Liver (tissue), 9 donors: ENCODE data around the gene LILRA6. TPM values are rescaled to one million over a fixed set of nuclear protein-coding genes. Genes with fewer than 3 reads are reported as not detected.
A peak's percentile ranks its signal among the peaks of the same experiment; 100 is the strongest.

Source experiments
- DNase-seq: peaks from one replicate; pipeline ENCODE4 v3.0.0-alpha.2; 2017; ENCODE audit warnings: low spot score
- H3K27ac ChIP-seq, 2 donors: one replicate each; pipeline ENCODE4 v1.7.0; 2013; ENCODE audit warnings: inconsistent platforms in 2 of 2, low read length in 2 of 2, control low read depth in 1 of 2, low read depth in 1 of 2, mild to moderate bottlenecking in 1 of 2
- H3K27me3 ChIP-seq, 4 donors: one replicate each; pipeline versions ENCODE4 v1.6.1 to v1.7.0; 2013; ENCODE audit warnings: low read length in 3 of 4, inconsistent platforms in 1 of 4, mild to moderate bottlenecking in 1 of 4, moderate library complexity in 1 of 4; ENCODE audit not compliant: control insufficient read depth in 4 of 4, insufficient read depth in 4 of 4
- H3K36me3 ChIP-seq, 4 donors: one replicate each; pipeline versions ENCODE4 v1.6.1 to v1.7.0; 2013; ENCODE audit warnings: low read length in 3 of 4, mild to moderate bottlenecking in 3 of 4, low read depth in 1 of 4, moderate library complexity in 1 of 4; ENCODE audit not compliant: control insufficient read depth in 4 of 4, insufficient read depth in 3 of 4
- H3K4me1 ChIP-seq, 4 donors: one replicate each; pipeline versions ENCODE4 v1.6.1 to v1.7.0; 2013; ENCODE audit warnings: low read length in 3 of 4, mild to moderate bottlenecking in 3 of 4, moderate library complexity in 1 of 4; ENCODE audit not compliant: control insufficient read depth in 4 of 4, insufficient read depth in 4 of 4
- H3K4me3 ChIP-seq, 3 donors: one replicate each; pipeline versions ENCODE4 v1.6.1 to v1.7.0; 2013; ENCODE audit warnings: low read length in 3 of 3, control low read depth in 1 of 3, low read depth in 1 of 3, mild to moderate bottlenecking in 1 of 3
- H3K9ac ChIP-seq, 2 donors: one replicate each; pipeline ENCODE4 v1.7.0; 2013; ENCODE audit warnings: low read length in 2 of 2, mild to moderate bottlenecking in 2 of 2, moderate library complexity in 2 of 2, control low read depth in 1 of 2, low read depth in 1 of 2
- H3K9me3 ChIP-seq, 4 donors: one replicate each; pipeline versions ENCODE4 v1.6.1 to v1.7.0; 2013; ENCODE audit warnings: low read length in 3 of 4; ENCODE audit not compliant: control insufficient read depth in 4 of 4
- GABPA ChIP-seq, 2 donors: IDR thresholded peaks in 1 of 2; conservative IDR thresholded peaks in 1 of 2; 2 replicates each; pipeline ENCODE4 v1.6.1; 2016; ENCODE audit warnings: antibody characterized with exemption in 2 of 2, mild to moderate bottlenecking in 1 of 2, moderate library complexity in 1 of 2
- HNF4A ChIP-seq, 2 donors: conservative IDR thresholded peaks; 2 replicates each; pipeline ENCODE4 v1.6.1; 2016; ENCODE audit warnings: antibody characterized with exemption in 2 of 2, mild to moderate bottlenecking in 2 of 2
- HNF4G ChIP-seq: IDR thresholded peaks from 2 replicates; pipeline ENCODE4 v1.6.1; 2016; ENCODE audit warnings: antibody characterized with exemption
- NR2F2 ChIP-seq: IDR thresholded peaks from 2 replicates; pipeline ENCODE4 v1.6.1; 2016; ENCODE audit warnings: antibody characterized with exemption
- RAD21 ChIP-seq, 2 donors: IDR thresholded peaks; 2 replicates each; pipeline ENCODE4 v1.6.1; 2016; ENCODE audit warnings: antibody characterized with exemption in 2 of 2, mild to moderate bottlenecking in 2 of 2
- RXRA ChIP-seq, 2 donors: IDR thresholded peaks; 2 replicates each; pipeline ENCODE4 v1.6.1; 2017 to 2018; ENCODE audit warnings: antibody characterized with exemption in 2 of 2, mild to moderate bottlenecking in 1 of 2
- TAF1 ChIP-seq: conservative IDR thresholded peaks from 2 replicates; pipeline ENCODE4 v1.6.1; 2016; ENCODE audit warnings: antibody characterized with exemption, mild to moderate bottlenecking
- YY1 ChIP-seq: IDR thresholded peaks from 2 replicates; pipeline ENCODE4 v1.6.1; 2016; ENCODE audit warnings: antibody characterized with exemption, mild to moderate bottlenecking
- WGBS: extraction: QIAGEN DNeasy Blood & Tissue Kit; methylation state at CpG from one replicate; pipeline ENCODE4 v1.1.7; 2013; 5-methylcytosine and 5-hydroxymethylcytosine counted together
- polyA plus RNA-seq, 2 donors: library from polyadenylated mRNA; stranded (reverse) in 1 of 2; unstranded in 1 of 2; fragments of 200-250 nt in 1 of 2; fragments of >200 nt in 1 of 2; fragmentation: Nextera tagmentation in 1 of 2; extraction: Ambion mirVana in 1 of 2; gene quantifications; one replicate each; pipeline versions ENCODE4 v1.2.1 to v1.2.3, GENCODE V29; 2013 to 2015
- total RNA-seq, 2 donors: library from RNA; depleted of rRNA; stranded (reverse); fragments of >200 nt; gene quantifications; one replicate each; pipeline ENCODE4 v1.2.3, GENCODE V29; 2014
- TF ChIP-seq, protein P1 (sequence below): IDR thresholded peaks from 2 replicates; pipeline ENCODE4 v1.6.1; 2016; ENCODE audit warnings: antibody characterized with exemption
- TF ChIP-seq, protein P2 (sequence below): fragments of 150-350 bp; IDR thresholded peaks from 2 replicates; pipeline ENCODE4 v1.5.1; 2017; ENCODE audit warnings: improper control_type of control experiment, low read depth, low read length; ENCODE audit not compliant: missing input control
- TF ChIP-seq, protein P3 (sequence below): IDR thresholded peaks from 2 replicates; pipeline ENCODE4 v1.6.1; 2016; ENCODE audit warnings: antibody characterized with exemption, mild to moderate bottlenecking
- donor health status: healthy.
- donor health status: healthy.
- donor health status: healthy.
- donor health status: healthy.
- donor health status: healthy.

The LILRA6 gene
- total and polyA plus RNA-seq, 4 donors = 1.0 to 2.8 (median 1.7) TPM

- H3K27me3 ChIP-seq = no peaks in the 10 kb centered on the region
- DNase-seq = no peak
- no peak overlapping the region for H3K9ac ChIP-seq
- WGBS = 63% methylated on average over 8 of the region's 8 CpGs
- no peaks in the 10 kb centered on the region for H3K4me1 ChIP-seq
- TF ChIP-seq RXRA (IDR thresholded peaks at IDR 0.05) (no peak), YY1 (no peak), HNF4G (no peak), NR2F2 (no peak), HNF4A (conservative IDR thresholded peaks at IDR 0.05) (no peak), TAF1 (no peak)
- H3K36me3 ChIP-seq = no peaks in the 10 kb centered on the region
- H3K4me3 ChIP-seq = no peak overlapping the region
- no peaks in the 10 kb centered on the region for H3K9me3 ChIP-seq
- peak overlapping the region; percentile 18 to 41 for H3K27ac ChIP-seq
Observed at GRCh38 chr19:54271106-54271505, 28.5 kb upstream of the LILRA6 start.

GRCh38 chr19:54268936-54269335, 26.3 kb upstream of the LILRA6 start:
- Histone ChIP-seq H3K27me3 (peaks cover 0 to 2% (median 0%) of the 10 kb centered on the region in 4 donors), H3K36me3 (no peaks in the 10 kb centered on the region), H3K9me3 (no peaks in the 10 kb centered on the region), H3K27ac (no peak overlapping the region), H3K9ac (no peak overlapping the region), H3K4me1 (no peaks in the 10 kb centered on the region), H3K4me3 (no peak overlapping the region)
- WGBS = 36% methylated on average over 2 of the region's 2 CpGs
- TF ChIP-seq GABPA (IDR thresholded peaks at IDR 0.05 in 1 of 2, conservative IDR thresholded peaks at IDR 0.05 in 1 of 2) (no peak), RXRA (IDR thresholded peaks at IDR 0.05) (no peak), HNF4G (no peak), HNF4A (conservative IDR thresholded peaks at IDR 0.05) (no peak), RAD21 (IDR thresholded peaks at IDR 0.05) (no peak), NR2F2 (no peak)
- TF ChIP-seq, protein P1, sequence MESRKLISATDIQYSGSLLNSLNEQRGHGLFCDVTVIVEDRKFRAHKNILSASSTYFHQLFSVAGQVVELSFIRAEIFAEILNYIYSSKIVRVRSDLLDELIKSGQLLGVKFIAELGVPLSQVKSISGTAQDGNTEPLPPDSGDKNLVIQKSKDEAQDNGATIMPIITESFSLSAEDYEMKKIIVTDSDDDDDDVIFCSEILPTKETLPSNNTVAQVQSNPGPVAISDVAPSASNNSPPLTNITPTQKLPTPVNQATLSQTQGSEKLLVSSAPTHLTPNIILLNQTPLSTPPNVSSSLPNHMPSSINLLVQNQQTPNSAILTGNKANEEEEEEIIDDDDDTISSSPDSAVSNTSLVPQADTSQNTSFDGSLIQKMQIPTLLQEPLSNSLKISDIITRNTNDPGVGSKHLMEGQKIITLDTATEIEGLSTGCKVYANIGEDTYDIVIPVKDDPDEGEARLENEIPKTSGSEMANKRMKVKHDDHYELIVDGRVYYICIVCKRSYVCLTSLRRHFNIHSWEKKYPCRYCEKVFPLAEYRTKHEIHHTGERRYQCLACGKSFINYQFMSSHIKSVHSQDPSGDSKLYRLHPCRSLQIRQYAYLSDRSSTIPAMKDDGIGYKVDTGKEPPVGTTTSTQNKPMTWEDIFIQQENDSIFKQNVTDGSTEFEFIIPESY = no peak
- TF ChIP-seq, protein P2, sequence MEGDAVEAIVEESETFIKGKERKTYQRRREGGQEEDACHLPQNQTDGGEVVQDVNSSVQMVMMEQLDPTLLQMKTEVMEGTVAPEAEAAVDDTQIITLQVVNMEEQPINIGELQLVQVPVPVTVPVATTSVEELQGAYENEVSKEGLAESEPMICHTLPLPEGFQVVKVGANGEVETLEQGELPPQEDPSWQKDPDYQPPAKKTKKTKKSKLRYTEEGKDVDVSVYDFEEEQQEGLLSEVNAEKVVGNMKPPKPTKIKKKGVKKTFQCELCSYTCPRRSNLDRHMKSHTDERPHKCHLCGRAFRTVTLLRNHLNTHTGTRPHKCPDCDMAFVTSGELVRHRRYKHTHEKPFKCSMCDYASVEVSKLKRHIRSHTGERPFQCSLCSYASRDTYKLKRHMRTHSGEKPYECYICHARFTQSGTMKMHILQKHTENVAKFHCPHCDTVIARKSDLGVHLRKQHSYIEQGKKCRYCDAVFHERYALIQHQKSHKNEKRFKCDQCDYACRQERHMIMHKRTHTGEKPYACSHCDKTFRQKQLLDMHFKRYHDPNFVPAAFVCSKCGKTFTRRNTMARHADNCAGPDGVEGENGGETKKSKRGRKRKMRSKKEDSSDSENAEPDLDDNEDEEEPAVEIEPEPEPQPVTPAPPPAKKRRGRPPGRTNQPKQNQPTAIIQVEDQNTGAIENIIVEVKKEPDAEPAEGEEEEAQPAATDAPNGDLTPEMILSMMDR = no peak
- TF ChIP-seq, protein P3, sequence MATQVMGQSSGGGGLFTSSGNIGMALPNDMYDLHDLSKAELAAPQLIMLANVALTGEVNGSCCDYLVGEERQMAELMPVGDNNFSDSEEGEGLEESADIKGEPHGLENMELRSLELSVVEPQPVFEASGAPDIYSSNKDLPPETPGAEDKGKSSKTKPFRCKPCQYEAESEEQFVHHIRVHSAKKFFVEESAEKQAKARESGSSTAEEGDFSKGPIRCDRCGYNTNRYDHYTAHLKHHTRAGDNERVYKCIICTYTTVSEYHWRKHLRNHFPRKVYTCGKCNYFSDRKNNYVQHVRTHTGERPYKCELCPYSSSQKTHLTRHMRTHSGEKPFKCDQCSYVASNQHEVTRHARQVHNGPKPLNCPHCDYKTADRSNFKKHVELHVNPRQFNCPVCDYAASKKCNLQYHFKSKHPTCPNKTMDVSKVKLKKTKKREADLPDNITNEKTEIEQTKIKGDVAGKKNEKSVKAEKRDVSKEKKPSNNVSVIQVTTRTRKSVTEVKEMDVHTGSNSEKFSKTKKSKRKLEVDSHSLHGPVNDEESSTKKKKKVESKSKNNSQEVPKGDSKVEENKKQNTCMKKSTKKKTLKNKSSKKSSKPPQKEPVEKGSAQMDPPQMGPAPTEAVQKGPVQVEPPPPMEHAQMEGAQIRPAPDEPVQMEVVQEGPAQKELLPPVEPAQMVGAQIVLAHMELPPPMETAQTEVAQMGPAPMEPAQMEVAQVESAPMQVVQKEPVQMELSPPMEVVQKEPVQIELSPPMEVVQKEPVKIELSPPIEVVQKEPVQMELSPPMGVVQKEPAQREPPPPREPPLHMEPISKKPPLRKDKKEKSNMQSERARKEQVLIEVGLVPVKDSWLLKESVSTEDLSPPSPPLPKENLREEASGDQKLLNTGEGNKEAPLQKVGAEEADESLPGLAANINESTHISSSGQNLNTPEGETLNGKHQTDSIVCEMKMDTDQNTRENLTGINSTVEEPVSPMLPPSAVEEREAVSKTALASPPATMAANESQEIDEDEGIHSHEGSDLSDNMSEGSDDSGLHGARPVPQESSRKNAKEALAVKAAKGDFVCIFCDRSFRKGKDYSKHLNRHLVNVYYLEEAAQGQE = no peak
- DNase-seq = no peak
